HT1080 (cell line): ENCODE results near the gene TLR8. TPM values are rescaled to one million over a fixed set of nuclear protein-coding genes. Genes with fewer than 3 reads are reported as not detected.

Source experiments
- DNase-seq: peaks from one replicate; pipeline ENCODE4 v3.0.0-alpha.2; 2015; ENCODE audit warnings: low read depth
- polyA plus RNA-seq, 2 experiments: library from polyadenylated mRNA; depleted of rRNA; stranded (reverse); fragments of >200 nt; gene quantifications; 2 replicates each; pipeline ENCODE4 v1.2.3, GENCODE V29; 2015
- total RNA-seq: library from RNA; depleted of rRNA; stranded (reverse); fragments of >200 nt; shearing (Covaris generic); gene quantifications from 2 replicates; pipeline ENCODE4 v1.2.3, GENCODE V29; 2014; rRNA removed

Gene TLR8
- not detected in 2 replicates for total RNA-seq
- not detected in 2 replicates for polyA plus RNA-seq (2015; cell fraction: cytosol; rRNA removed)
- not detected in 2 replicates for polyA plus RNA-seq (2015; cell fraction: nucleus; rRNA removed)

- DNase-seq: no peak
Measured at GRCh38 chrX:12906046-12906761, at the start of gene TLR8. Gene TLR8 (plus strand): TSS chrX:12906620. CDS start chrX:12906707, 87 bp downstream.

- DNase-seq: no peak
Measured at GRCh38 chrX:12865359-12865758, 41.1 kb upstream of the TLR8 start.

- no peak for DNase-seq
Measured at GRCh38 chrX:12866451-12867377, 39.7 kb upstream of the TLR8 start, which contains the start of gene TLR7. Gene TLR7 (plus strand): TSS chrX:12867072. CDS start chrX:12867579, 507 bp downstream.

- DNase-seq: no peak
Measured at GRCh38 chrX:12867685-12868084, 38.7 kb upstream of the TLR8 start.

- no peak for DNase-seq
Measured at GRCh38 chrX:12868747-12869146, 37.7 kb upstream of the TLR8 start.

- DNase-seq: no peak
Measured at GRCh38 chrX:12871257-12871656, 35.2 kb upstream of the TLR8 start.

GRCh38 chrX:12872741-12873140 is 33.7 kb upstream of the TLR8 start:
- DNase-seq: no peak

GRCh38 chrX:12874581-12874980 is 31.8 kb upstream of the TLR8 start:
- no peak for DNase-seq

GRCh38 chrX:12877386-12877785 is 29.0 kb upstream of the TLR8 start:
- no peak for DNase-seq

GRCh38 chrX:12878536-12878935 is 27.9 kb upstream of the TLR8 start:
- DNase-seq: no peak

- no peak for DNase-seq
Measured at GRCh38 chrX:12881914-12882313, 24.5 kb upstream of the TLR8 start.

- DNase-seq: no peak
Measured at GRCh38 chrX:12885508-12885907, 20.9 kb upstream of the TLR8 start.

- DNase-seq: no peak
Measured at GRCh38 chrX:12886545-12886944, 19.9 kb upstream of the TLR8 start.

- no peak for DNase-seq
Measured at GRCh38 chrX:12887141-12887540, 19.3 kb upstream of the TLR8 start.

- no peak for DNase-seq
Measured at GRCh38 chrX:12887767-12888166, 18.7 kb upstream of the TLR8 start.

- DNase-seq: no peak
Measured at GRCh38 chrX:12890467-12890866, 16.0 kb upstream of the TLR8 start.

- DNase-seq: no peak
Measured at GRCh38 chrX:12891171-12891570, 15.2 kb upstream of the TLR8 start.

GRCh38 chrX:12891915-12892506 is 14.4 kb upstream of the TLR8 start:
- no peak for DNase-seq

- DNase-seq: no peak
Measured at GRCh38 chrX:12892716-12893115, 13.7 kb upstream of the TLR8 start.

- DNase-seq: no peak
Measured at GRCh38 chrX:12894074-12895030, 12.1 kb upstream of the TLR8 start.

- DNase-seq: no peak
Measured at GRCh38 chrX:12895866-12896265, 10.6 kb upstream of the TLR8 start.
